Ureter (tissue), 1 donor: ENCODE results near the gene NKX3-2. TPM values are rescaled to one million over a fixed set of nuclear protein-coding genes. Genes with fewer than 3 reads are reported as not detected.

Source experiments
- DNase-seq: peaks from one replicate; pipeline ENCODE4 v3.0.0-alpha.2; 2020; ENCODE audit warnings: low spot score
- total RNA-seq: library from RNA; stranded (reverse); gene quantifications from one replicate; pipeline ENCODE4 v1.2.4, GENCODE V29; 2023
- donor health status: DM: yes; HTN: yes; CAD: no.

The NKX3-2 gene
- total RNA-seq, 1 donor from 2014 or later, result not detected

GRCh38 chr4:13504374-13504773 lies 39.9 kb downstream of the NKX3-2 start:
- no peak for DNase-seq

DNA sequence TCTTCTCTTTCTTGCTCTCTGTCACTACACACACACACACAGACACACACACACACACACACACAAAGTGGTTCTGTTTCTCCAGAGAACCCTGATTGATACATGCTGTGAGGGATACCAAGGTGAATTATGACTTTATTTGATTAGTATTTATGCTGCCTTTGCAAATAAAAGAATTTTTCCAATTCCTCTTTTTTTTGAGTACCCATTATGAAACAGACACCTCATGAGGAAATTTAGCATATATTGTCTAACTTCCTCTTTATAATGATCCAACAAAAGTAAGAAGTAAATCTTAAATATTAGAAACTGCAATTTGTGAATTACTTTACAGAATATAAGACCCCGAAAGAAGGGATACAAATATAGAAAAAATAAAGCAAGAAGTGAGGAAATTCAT lies 45.8 kb downstream of the NKX3-2 start:
- no peak for DNase-seq

DNA sequence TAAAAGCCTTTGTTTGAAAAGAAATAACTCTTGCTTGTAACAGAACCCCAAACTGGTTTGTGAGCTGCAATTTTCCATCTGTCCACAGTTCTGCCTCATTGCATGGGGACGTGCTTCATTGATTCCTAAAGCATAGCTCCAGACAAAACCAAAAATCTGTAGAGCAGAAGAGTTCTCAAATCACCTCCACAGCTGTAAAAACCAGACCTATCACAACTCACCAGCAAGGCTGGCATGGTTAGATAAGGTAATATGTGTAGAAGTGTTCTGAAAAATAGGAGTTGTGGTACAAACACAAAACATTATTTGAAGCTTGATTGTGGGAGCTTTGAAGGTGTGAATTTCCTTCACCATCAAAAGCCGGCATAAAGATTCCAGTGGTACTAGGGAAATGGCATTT lies 47.7 kb downstream of the NKX3-2 start:
- DNase-seq, result no peak

- DNase-seq, result no peak
Measured at GRCh38 chr4:13495753-13496152, 48.6 kb downstream of the NKX3-2 start.

DNA sequence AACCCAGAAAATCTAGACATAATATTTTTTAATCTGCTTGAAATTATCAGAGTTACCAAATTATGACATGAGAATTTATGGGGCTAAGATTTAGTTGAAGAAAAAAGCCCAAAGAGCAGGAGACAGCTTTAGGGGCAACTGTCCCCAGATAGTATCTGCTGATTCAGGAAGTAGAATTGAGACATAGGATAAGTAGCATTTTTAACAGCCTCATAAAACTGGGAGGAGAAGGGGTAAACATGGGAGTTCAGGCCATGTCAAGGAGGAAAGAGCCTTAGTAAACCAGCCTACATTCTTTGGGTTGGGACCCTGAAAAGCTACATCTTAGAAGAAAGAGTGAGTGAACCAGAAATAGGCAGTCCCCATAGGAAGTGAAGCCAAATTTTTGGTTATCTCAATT lies 50.5 kb downstream of the NKX3-2 start:
- DNase-seq, result no peak

DNA sequence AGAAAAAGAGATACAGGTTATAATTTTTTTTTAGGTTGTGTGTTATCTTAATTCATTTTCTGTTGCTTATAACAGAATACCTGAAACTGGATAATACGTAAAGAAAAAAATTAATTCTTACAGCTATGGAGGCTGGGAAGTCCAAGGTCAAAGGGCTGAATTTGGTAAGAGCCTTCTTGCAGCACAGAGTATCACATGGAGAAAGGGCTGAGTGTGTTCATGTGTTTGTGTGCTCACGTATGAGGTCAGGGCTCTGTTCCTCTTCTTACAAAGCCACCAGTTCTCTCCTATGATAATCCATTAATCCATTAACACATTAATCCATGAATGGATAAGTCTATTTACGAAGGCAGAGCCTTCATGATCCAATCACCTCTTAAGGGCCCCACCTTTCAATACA lies 51.6 kb downstream of the NKX3-2 start:
- no peak for DNase-seq

Other genes starting within 250 kb of the NKX3-2 start
- 17.1 TPM for gene RAB28, start 60.2 kb downstream of the NKX3-2 start, total RNA-seq
- gene BOD1L1, start 83.2 kb upstream of the NKX3-2 start, total RNA-seq, result 46.3 TPM